H1 (cell line): Measurements from ENCODE around the gene NEB. TPM values are rescaled to one million over a fixed set of nuclear protein-coding genes. Genes with fewer than 3 reads are reported as not detected.
"Not testable (repeated sequence)": the region's sequence is repeated elsewhere in the genome, so short reads cannot be mapped to it uniquely, and the experiment has no call there.

Experiments used
- CTCF ChIA-PET: fragments of 300-600 bp; sonication (Branson Sonifier 250); formaldehyde crosslinking; loops from one replicate; lab custom pipeline; 2021; ENCODE audit not compliant: partially characterized antibody; lab: Charles Lee
- POLR2A ChIA-PET: fragments of 300-600 bp; sonication (Branson Sonifier 250); formaldehyde crosslinking; loops from one replicate; lab custom pipeline; 2021; ENCODE audit warnings: inconsistent platforms; ENCODE audit not compliant: partially characterized antibody; lab: Charles Lee
- DNase-seq, 2 experiments: peaks; one replicate each; pipeline versions ENCODE4 v3.0.0 to v3.0.0-alpha.2; 2010 to 2022; ENCODE audit warnings: low spot score in 2 of 2, low read depth in 1 of 2, mixed read lengths in 1 of 2
- FAIRE-seq: peaks from 2 replicates; lab custom pipeline; 2011; peaks lifted over from hg19 to GRCh38; lab: Jason Lieb, UNC
- H2AFZ ChIP-seq: 2 replicates; pipeline ENCODE4 v1.8.1; 2012; ENCODE audit warnings: low read length, inconsistent platforms
- H2AK5ac ChIP-seq: 2 replicates; pipeline ENCODE4 v1.6.1; 2013; ENCODE audit warnings: low read depth, low read length
- H2BK120ac ChIP-seq: replicated peaks from 2 replicates; pipeline ENCODE3; 2013; ENCODE audit warnings: low read depth, low read length, inconsistent platforms
- H2BK12ac ChIP-seq: 2 replicates; pipeline ENCODE4 v1.6.1; 2013; ENCODE audit warnings: low read depth, low read length
- H2BK15ac ChIP-seq: 2 replicates; pipeline ENCODE4 v1.6.1; 2013; ENCODE audit warnings: low read length
- H2BK20ac ChIP-seq: 2 replicates; pipeline ENCODE4 v1.6.1; 2013; ENCODE audit warnings: low read length
- H2BK5ac ChIP-seq: 2 replicates; pipeline ENCODE4 v1.6.1; 2013; ENCODE audit warnings: low read depth, low read length
- H3K14ac ChIP-seq: 2 replicates; pipeline ENCODE4 v1.6.1; 2013; ENCODE audit warnings: inconsistent platforms; ENCODE audit not compliant: insufficient read length
- H3K18ac ChIP-seq: 2 replicates; pipeline ENCODE4 v1.6.1; 2013; ENCODE audit warnings: low read length; ENCODE audit errors: extremely low read depth
- H3K23ac ChIP-seq: 2 replicates; pipeline ENCODE4 v1.6.1; 2013; ENCODE audit warnings: inconsistent platforms; ENCODE audit not compliant: insufficient read length
- H3K23me2 ChIP-seq: 2 replicates; pipeline ENCODE4 v1.6.1; 2013; ENCODE audit warnings: low read depth, low read length
- H3K27ac ChIP-seq: 2 replicates; pipeline ENCODE4 v1.6.1; 2011; ENCODE audit warnings: low read depth, low read length, inconsistent platforms
- H3K27me3 ChIP-seq, 4 experiments: replicated peaks in 1 of 4; 1 replicate in 1 of 4; 2 replicates in 3 of 4; pipeline versions ENCODE4 v1.6.1 to v1.8.1; 2011 to 2013; ENCODE audit warnings: low read length in 3 of 4, mild to moderate bottlenecking in 3 of 4, inconsistent platforms in 2 of 4, mixed read lengths in 2 of 4, moderate library complexity in 1 of 4; ENCODE audit not compliant: control insufficient read depth in 3 of 4, insufficient read depth in 3 of 4; ENCODE audit errors: extremely low read depth in 1 of 4
- H3K36me3 ChIP-seq, 4 experiments: 2 replicates each; pipeline versions ENCODE4 v1.6.1 to v1.8.1; 2011 to 2013; ENCODE audit warnings: mild to moderate bottlenecking in 4 of 4, low read length in 3 of 4, moderate library complexity in 2 of 4, control low read depth in 1 of 4, inconsistent platforms in 1 of 4; ENCODE audit not compliant: insufficient read depth in 4 of 4, control insufficient read depth in 2 of 4
- H3K4ac ChIP-seq: replicated peaks from 2 replicates; pipeline ENCODE3; 2013; ENCODE audit warnings: low read length, low read depth, mixed read lengths, inconsistent platforms; ENCODE audit not compliant: insufficient read length
- H3K4me1 ChIP-seq, 4 experiments: replicated peaks in 1 of 4; 1 replicate in 1 of 4; 2 replicates in 3 of 4; pipeline versions ENCODE4 v1.6.1 to v1.8.1; 2011 to 2013; ENCODE audit warnings: low read length in 3 of 4, inconsistent platforms in 2 of 4, mixed read lengths in 1 of 4; ENCODE audit not compliant: insufficient read depth in 4 of 4, control insufficient read depth in 3 of 4
- H3K4me2 ChIP-seq, 2 experiments: 2 replicates each; pipeline versions ENCODE4 v1.6.1 to v1.8.1; 2011 to 2013; ENCODE audit warnings: low read depth in 2 of 2, low read length in 2 of 2, control low read depth in 1 of 2, inconsistent platforms in 1 of 2, mild to moderate bottlenecking in 1 of 2; ENCODE audit not compliant: insufficient read depth in 1 of 2
- H3K4me3 ChIP-seq, 4 experiments: fragments of 200-600, 300-600 bp in 1 of 4; sonication (generic), shearing (Covaris generic), sonication (Bioruptor Twin) in 1 of 4; 2 replicates each; pipeline versions ENCODE4 v1.5.1 to v1.8.1; 2011 to 2016; ENCODE audit warnings: low read length in 4 of 4, low read depth in 3 of 4, control low read depth in 2 of 4, inconsistent platforms in 2 of 4, mild to moderate bottlenecking in 2 of 4, mixed read lengths in 1 of 4, moderate library complexity in 1 of 4; ENCODE audit not compliant: insufficient read depth in 2 of 4; ENCODE audit errors: extremely low read depth in 1 of 4
- H3K56ac ChIP-seq: replicated peaks from 2 replicates; pipeline ENCODE3; 2013; ENCODE audit warnings: low read depth, mild to moderate bottlenecking, mixed read lengths, low read length, inconsistent platforms; ENCODE audit not compliant: insufficient read length
- H3K79me1 ChIP-seq: 2 replicates; pipeline ENCODE4 v1.6.1; 2013; ENCODE audit warnings: low read depth, low read length, control low read depth
- H3K79me2 ChIP-seq, 2 experiments: 2 replicates each; pipeline versions ENCODE4 v1.6.1 to v1.8.1; 2012 to 2013; ENCODE audit warnings: low read length in 2 of 2, mild to moderate bottlenecking in 2 of 2, inconsistent platforms in 1 of 2; ENCODE audit not compliant: insufficient read depth in 2 of 2, control insufficient read depth in 1 of 2
- H3K9ac ChIP-seq, 4 experiments: replicated peaks in 1 of 4; 1 replicate in 1 of 4; 2 replicates in 3 of 4; pipeline versions ENCODE4 v1.6.1 to v1.8.1; 2011 to 2013; ENCODE audit warnings: low read depth in 3 of 4, low read length in 3 of 4, control low read depth in 2 of 4, mild to moderate bottlenecking in 2 of 4, moderate library complexity in 2 of 4, inconsistent platforms in 1 of 4; ENCODE audit errors: extremely low read depth in 1 of 4
- H3K9me3 ChIP-seq, 2 experiments: 2 replicates each; pipeline versions ENCODE4 v1.6.1 to v1.8.1; 2012 to 2013; ENCODE audit warnings: mild to moderate bottlenecking in 2 of 2, moderate library complexity in 2 of 2, control low read depth in 1 of 2, inconsistent platforms in 1 of 2, low read depth in 1 of 2, low read length in 1 of 2, mixed read lengths in 1 of 2; ENCODE audit not compliant: insufficient read depth in 2 of 2
- H4K20me1 ChIP-seq, 2 experiments: replicated peaks in 1 of 2; 2 replicates each; pipeline versions ENCODE3 to v1.8.1; 2011 to 2013; ENCODE audit warnings: inconsistent platforms in 2 of 2, low read length in 2 of 2, mild to moderate bottlenecking in 1 of 2; ENCODE audit not compliant: insufficient read depth in 2 of 2, control insufficient read depth in 1 of 2
- H4K5ac ChIP-seq: 2 replicates; pipeline ENCODE4 v1.6.1; 2013; ENCODE audit warnings: low read length, low read depth, mixed read lengths, inconsistent platforms; ENCODE audit not compliant: insufficient read length
- H4K8ac ChIP-seq: 2 replicates; pipeline ENCODE4 v1.8.0; 2013; ENCODE audit warnings: mild to moderate bottlenecking, moderate library complexity, low read length, inconsistent platforms; ENCODE audit not compliant: insufficient read depth; ENCODE audit errors: extremely low read depth
- H4K91ac ChIP-seq: replicated peaks from 2 replicates; pipeline ENCODE3; 2013; ENCODE audit warnings: low read length, mixed read lengths, inconsistent platforms; ENCODE audit not compliant: insufficient read length
- WGBS, 2 experiments: shearing (Covaris generic) in 1 of 2; methylation state at CpG; one replicate each; pipeline versions ENCODE4 v1.1.6 to v1.1.7; 2013 to 2015; ENCODE audit warnings: low lambda C conversion rate in 2 of 2, mixed read lengths in 2 of 2, inconsistent platforms in 1 of 2, low coverage in 1 of 2, missing lambda C conversion rate in 1 of 2; ENCODE audit not compliant: insufficient replicate concordance in 2 of 2, insufficient coverage in 1 of 2, insufficient read length in 1 of 2; ENCODE audit errors: extremely low coverage in 1 of 2, missing lambda C conversion rate in 1 of 2; 5-methylcytosine and 5-hydroxymethylcytosine counted together
- polyA plus RNA-seq, 7 experiments: library from polyadenylated mRNA; depleted of rRNA in 3 of 7; stranded (reverse) in 5 of 7; unstranded in 2 of 7; fragments of >200 nt in 5 of 7; fragments of 200-250 nt in 2 of 7; gene quantifications; 1 replicate in 5 of 7; 2 replicates in 1 of 7; 4 replicates in 1 of 7; pipeline versions ENCODE4 v1.2.1 to v1.2.3, GENCODE V29; 2011 to 2013; ENCODE audit warnings: missing spikeins in 2 of 7, mixed read lengths in 2 of 7
- total RNA-seq: library from RNA; stranded (reverse); fragmentation: NEBNext Ultra II Directional; extraction: Animal tissue kit (Norgen Biotek cat#: 25700); gene quantifications from 2 replicates; pipeline ENCODE4 v1.2.1, GENCODE V29; 2021

NEB gene
- total and polyA plus RNA-seq, 2 of the 8 experiments (the other 6 are each of a cell fraction or from before 2014, with no cell fraction given) = 1.4 to 2.5 TPM

DNA sequence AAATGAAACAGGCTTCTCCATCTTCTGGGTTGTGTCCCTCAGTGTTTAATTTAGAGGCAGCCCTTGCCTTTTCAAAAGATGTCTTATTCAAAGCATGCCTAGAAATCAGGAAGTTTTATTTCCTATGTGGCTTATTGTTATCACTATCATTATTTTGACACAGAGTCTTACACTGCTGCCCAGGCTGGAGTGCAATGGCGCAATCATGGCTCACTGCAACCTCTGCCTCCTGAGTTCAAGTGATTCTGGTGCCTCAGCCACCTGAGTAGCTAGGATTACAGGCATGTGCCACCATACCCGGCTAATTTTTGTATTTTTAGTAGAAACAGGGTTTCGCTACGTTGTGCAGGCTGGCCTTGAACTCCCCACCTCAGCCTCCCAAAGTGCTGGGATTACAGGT, 87.8 kb downstream of the NEB start:
- FAIRE-seq = not testable (repeated sequence)
- WGBS, 2 experiments = 87% methylated on average over 4 of the region's 4 CpGs; no CpG with 5 or more reads in 1 of the 2 experiments

More for the DNA sequence above, 87.8 kb downstream of the NEB start:
- H3K9me3 ChIP-seq, H3K4me1 ChIP-seq, H3K27me3 ChIP-seq, H2AK5ac ChIP-seq, H2BK15ac ChIP-seq, H3K56ac ChIP-seq, H3K27ac ChIP-seq, H3K23me2 ChIP-seq, H3K18ac ChIP-seq, H4K8ac ChIP-seq, H3K9ac ChIP-seq, H3K79me1 ChIP-seq, H2BK120ac ChIP-seq, H3K23ac ChIP-seq, H3K4me3 ChIP-seq, H2BK5ac ChIP-seq, H3K4ac ChIP-seq, DNase-seq, CTCF ChIA-PET, H4K5ac ChIP-seq, POLR2A ChIA-PET, H4K91ac ChIP-seq, H4K20me1 ChIP-seq, H3K36me3 ChIP-seq, H2AFZ ChIP-seq, H3K79me2 ChIP-seq, H2BK12ac ChIP-seq, H2BK20ac ChIP-seq, H3K14ac ChIP-seq, H3K4me2 ChIP-seq: not testable (repeated sequence)
